A549 (cell line): ENCODE data around the gene SORCS2. TPM values are rescaled to one million over a fixed set of nuclear protein-coding genes. Genes with fewer than 3 reads are reported as not detected.

Experiments used
- ATAC-seq, 2 experiments: fragments of 200-7000 bp in 1 of 2; fragments of >200 bp in 1 of 2; cut with Nextera tagmentation in 1 of 2; cut with Tn5 transposase in 1 of 2; 3 replicates each; pipeline versions ENCODE4 v1.8.0 to v1.9.1; 2018 to 2020; ENCODE audit warnings: mild to moderate bottlenecking in 1 of 2, moderate library complexity in 1 of 2
- CTCF ChIA-PET: fragments of 300-600 bp; sonication (Branson Sonifier 250); formaldehyde crosslinking; extraction: SDS; loops from one replicate; lab custom pipeline; 2021; ENCODE audit warnings: antibody characterized with exemption, inconsistent platforms; lab: Yijun Ruan, JAX
- POLR2A ChIA-PET: fragments of 350-600 bp; formaldehyde crosslinking; extraction: SDS; loops from one replicate; lab custom pipeline; 2021; ENCODE audit warnings: antibody characterized with exemption, inconsistent platforms; lab: Yijun Ruan, JAX
- DNase-seq, 2 experiments: peaks; one replicate each; pipeline versions ENCODE4 v3.0.0 to v3.0.0-alpha.2; 2011 to 2016; ENCODE audit warnings: low read depth in 1 of 2, low spot score in 1 of 2
- FAIRE-seq: peaks from 2 replicates; lab custom pipeline; 2011; peaks lifted over from hg19 to GRCh38; lab: Jason Lieb, UNC
- H3K27ac ChIP-seq, 2 experiments: fragments of >200 bp; sonication (Bioruptor Twin); formaldehyde crosslinking; 3 replicates each; pipeline ENCODE4 v1.5.1; 2016 to 2017
- H3K4me1 ChIP-seq: fragments of >200 bp; sonication (Bioruptor Twin); formaldehyde crosslinking; 3 replicates; pipeline ENCODE4 v1.6.1; 2016
- H3K4me2 ChIP-seq: fragments of >200 bp; sonication (Bioruptor Twin); formaldehyde crosslinking; 3 replicates; pipeline ENCODE4 v1.6.1; 2016
- H3K4me3 ChIP-seq: fragments of >200 bp; sonication (Bioruptor Twin); formaldehyde crosslinking; 3 replicates; pipeline ENCODE4 v1.5.1; 2016
- H3K9me3 ChIP-seq: fragments of >200 bp; sonication (Bioruptor Twin); formaldehyde crosslinking; 3 replicates; pipeline ENCODE4 v1.6.1; 2016
- ATOH8 ChIP-seq: fragments of 250-450 bp; sonication (Bioruptor Pico); IDR thresholded peaks from 2 replicates; pipeline ENCODE4 v1.5.0; 2020; ENCODE audit warnings: low read depth, mild to moderate bottlenecking, moderate library complexity
- BHLHE40 ChIP-seq: IDR thresholded peaks from 2 replicates; pipeline ENCODE4 v1.6.1; 2012; ENCODE audit warnings: low read depth, low read length, inconsistent platforms
- CBX8 ChIP-seq: fragments of 200-600 bp; sonication (generic); IDR thresholded peaks from 2 replicates; pipeline ENCODE4 v1.6.1; 2016
- CHD4 ChIP-seq: fragments of 200-600 bp; sonication (generic); IDR thresholded peaks from 2 replicates; pipeline ENCODE4 v1.6.1; 2016; ENCODE audit warnings: antibody characterized with exemption, mild to moderate bottlenecking, borderline replicate concordance
- EHF ChIP-seq: fragments of 250-450 bp; sonication (Bioruptor Pico); IDR thresholded peaks from 2 replicates; pipeline ENCODE4 v1.5.0; 2020; ENCODE audit warnings: mild to moderate bottlenecking
- ELK1 ChIP-seq: fragments of 150-350 bp; IDR thresholded peaks from 2 replicates; pipeline ENCODE4 v1.6.1; 2014; ENCODE audit warnings: low read depth, mild to moderate bottlenecking, low read length
- HDAC2 ChIP-seq: fragments of 200-600 bp; sonication (generic); IDR thresholded peaks from 2 replicates; pipeline ENCODE4 v1.6.1; 2016
- HEYL ChIP-seq: fragments of 250-450 bp; sonication (Bioruptor Pico); IDR thresholded peaks from 2 replicates; pipeline ENCODE4 v1.8.0; 2021; ENCODE audit warnings: mild to moderate bottlenecking, moderate library complexity
- HMGXB4 ChIP-seq: fragments of 250-450 bp; sonication (Bioruptor Pico); IDR thresholded peaks from 2 replicates; pipeline ENCODE4 v1.5.0; 2021; ENCODE audit warnings: mild to moderate bottlenecking, moderate library complexity, borderline replicate concordance
- HOXB13 ChIP-seq: fragments of 250-450 bp; sonication (Bioruptor Pico); IDR thresholded peaks from 2 replicates; pipeline ENCODE4 v1.5.0; 2020; ENCODE audit warnings: low read depth, mild to moderate bottlenecking, moderate library complexity
- HOXB5 ChIP-seq: fragments of 250-450 bp; sonication (Bioruptor Pico); IDR thresholded peaks from 2 replicates; pipeline ENCODE4 v1.5.0; 2020; ENCODE audit warnings: mild to moderate bottlenecking, moderate library complexity
- JUN ChIP-seq, 2 experiments: fragments of >200 bp; sonication (Bioruptor Twin); formaldehyde crosslinking; IDR thresholded peaks; 2 replicates in 1 of 2; 3 replicates in 1 of 2; pipeline ENCODE4 v1.6.1; 2016 to 2017
- MAZ ChIP-seq: fragments of 150-350 bp; IDR thresholded peaks from 2 replicates; pipeline ENCODE4 v1.6.1; 2014; ENCODE audit warnings: antibody characterized with exemption, low read depth, low read length, borderline replicate concordance
- NR3C1 ChIP-seq: fragments of >200 bp; sonication (Bioruptor Twin); formaldehyde crosslinking; IDR thresholded peaks from 3 replicates; pipeline ENCODE4 v1.6.1; 2017
- RAD21 ChIP-seq, 2 experiments: fragments of >200 bp in 1 of 2; sonication (Bioruptor Twin) in 1 of 2; formaldehyde crosslinking in 1 of 2; IDR thresholded peaks in 1 of 2; conservative IDR thresholded peaks in 1 of 2; 2 replicates in 1 of 2; 3 replicates in 1 of 2; pipeline ENCODE4 v1.6.1; 2012 to 2018; ENCODE audit warnings: inconsistent platforms in 1 of 2
- RARB ChIP-seq: fragments of 250-450 bp; sonication (Bioruptor Pico); IDR thresholded peaks from 2 replicates; pipeline ENCODE4 v1.8.0; 2021; ENCODE audit warnings: mild to moderate bottlenecking, moderate library complexity
- RFX5 ChIP-seq: fragments of 450-650 bp; IDR thresholded peaks from 2 replicates; pipeline ENCODE4 v1.7.1; 2014; ENCODE audit warnings: antibody characterized with exemption, mild to moderate bottlenecking, moderate library complexity
- WGBS: methylation state at CpG from one replicate; pipeline ENCODE4 v1.1.6; 2017; ENCODE audit errors: missing lambda C conversion rate; 5-methylcytosine and 5-hydroxymethylcytosine counted together
- polyA plus RNA-seq, 4 experiments: library from polyadenylated mRNA; depleted of rRNA in 3 of 4; stranded (reverse); fragments of >200 nt; fragmentation: RNase III in 1 of 4; extraction: RNeasy Plus Mini Kit Qiagen cat#74134 plus additional on column Dnase treatment in 1 of 4; gene quantifications; 2 replicates in 3 of 4; 3 replicates in 1 of 4; pipeline ENCODE4 v1.2.3, GENCODE V29; 2011 to 2017
- TF ChIP-seq, protein P1 (sequence below): IDR thresholded peaks from 2 replicates; pipeline ENCODE4 v1.6.1; 2012
- TF ChIP-seq, protein P2 (sequence below): fragments of >200 bp; sonication (Bioruptor Twin); formaldehyde crosslinking; IDR thresholded peaks from 3 replicates; pipeline ENCODE4 v1.6.1; 2016

SORCS2 gene
- polyA plus RNA-seq, 2 of the 4 experiments (the other 2 are of a cell fraction), result 1.4 to 4.6 TPM

DNA sequence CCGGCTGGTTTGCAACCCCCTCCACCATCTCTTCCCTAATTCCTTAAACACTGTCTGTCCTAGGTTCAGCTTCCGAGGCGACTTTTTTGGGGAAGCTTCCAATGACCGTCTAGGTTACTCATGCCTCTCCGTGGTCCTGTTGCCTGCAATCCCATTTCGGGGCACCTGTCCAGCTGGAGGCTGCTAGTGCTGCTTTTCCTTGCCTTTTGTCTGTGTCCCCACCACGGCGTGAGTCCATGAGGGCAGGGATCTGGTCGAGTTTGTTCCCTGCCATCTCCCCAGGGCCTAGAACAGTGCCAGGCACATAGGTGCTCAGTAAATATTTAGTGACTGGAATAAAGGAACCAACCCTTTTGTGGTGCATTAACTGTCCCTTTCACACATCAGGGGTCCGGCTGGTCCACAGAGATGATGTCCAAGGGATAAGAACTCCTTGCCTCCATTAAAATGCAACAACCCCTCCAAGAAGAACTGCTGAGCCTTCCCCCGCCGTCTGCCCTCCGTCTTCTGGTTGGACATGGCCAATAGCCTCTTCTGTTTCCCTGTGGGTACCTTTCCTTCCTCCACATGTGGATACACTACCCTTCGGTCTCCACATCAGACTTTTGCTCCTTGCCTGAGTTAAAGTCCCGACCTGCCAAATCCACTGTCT is 5.7 kb upstream of the SORCS2 start:
- H3K27ac ChIP-seq, result no peak overlapping the region
- ATAC-seq, result no peak
- no peak for TF ChIP-seq CBX8
- no peak for TF ChIP-seq BHLHE40
- TF ChIP-seq, protein P1, sequence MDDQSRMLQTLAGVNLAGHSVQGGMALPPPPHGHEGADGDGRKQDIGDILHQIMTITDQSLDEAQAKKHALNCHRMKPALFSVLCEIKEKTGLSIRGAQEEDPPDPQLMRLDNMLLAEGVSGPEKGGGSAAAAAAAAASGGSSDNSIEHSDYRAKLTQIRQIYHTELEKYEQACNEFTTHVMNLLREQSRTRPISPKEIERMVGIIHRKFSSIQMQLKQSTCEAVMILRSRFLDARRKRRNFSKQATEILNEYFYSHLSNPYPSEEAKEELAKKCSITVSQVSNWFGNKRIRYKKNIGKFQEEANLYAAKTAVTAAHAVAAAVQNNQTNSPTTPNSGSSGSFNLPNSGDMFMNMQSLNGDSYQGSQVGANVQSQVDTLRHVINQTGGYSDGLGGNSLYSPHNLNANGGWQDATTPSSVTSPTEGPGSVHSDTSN, result no peak
- TF ChIP-seq HOXB5, result no peak
- TF ChIP-seq ELK1, result no peak
- TF ChIP-seq MAZ, result no peak
- TF ChIP-seq RARB (CRISPR knock-in tag), result no peak
- TF ChIP-seq, all 56 proteins: peak for 0
- Histone ChIP-seq H3K4me2 (no peak overlapping the region), H3K4me3 (no peak overlapping the region), H3K4me1 (no peaks in the 10 kb centered on the region), H3K9me3 (no peaks in the 10 kb centered on the region)
- DNase-seq (no peak), FAIRE-seq (no peak)
- 36% methylated on average over 13 of the region's 15 CpGs for WGBS
- ChIA-PET CTCF (interaction anchor here (1.6 kb wide), 1 partner anchor 110 kb away, joined by 5 read pairs; no protein-coding TSS in a partner anchor), POLR2A (no interaction called here)

DNA sequence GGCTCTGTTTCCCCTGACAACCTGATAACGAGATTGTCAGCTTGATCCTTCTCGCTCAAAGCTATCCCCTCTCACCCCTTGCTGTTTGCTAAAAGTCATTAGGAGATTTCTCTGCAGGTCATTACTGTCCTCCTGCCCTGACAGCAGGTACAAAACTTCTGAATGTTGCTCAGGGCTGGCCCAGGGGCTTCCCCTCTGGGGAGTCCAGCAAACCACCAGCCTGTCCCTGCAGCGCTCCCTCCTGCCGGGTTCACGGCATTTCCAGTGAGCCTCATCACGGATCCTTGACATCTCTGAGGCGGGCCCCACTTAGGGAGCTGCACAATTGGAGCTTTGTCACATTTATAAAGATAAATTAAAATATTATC is 5.2 kb upstream of the SORCS2 start:
- ATAC-seq, result peak in 1 of 2 experiments; percentile 30; a peak in 1 of 6 replicates
- no peak for FAIRE-seq

GRCh38 chr4:7187691-7188090 is 4.6 kb upstream of the SORCS2 start:
- TF ChIP-seq HMGXB4, result no peak
- TF ChIP-seq NR3C1, result no peak
- TF ChIP-seq ATOH8 (CRISPR knock-in tag), result no peak
- no peak for TF ChIP-seq CBX8
- no peak for TF ChIP-seq BHLHE40
- TF ChIP-seq EHF (CRISPR knock-in tag), result no peak
- no peak for TF ChIP-seq HOXB13 (CRISPR knock-in tag)
- TF ChIP-seq HDAC2, result no peak
- no peak for TF ChIP-seq RFX5
- TF ChIP-seq, protein P2, sequence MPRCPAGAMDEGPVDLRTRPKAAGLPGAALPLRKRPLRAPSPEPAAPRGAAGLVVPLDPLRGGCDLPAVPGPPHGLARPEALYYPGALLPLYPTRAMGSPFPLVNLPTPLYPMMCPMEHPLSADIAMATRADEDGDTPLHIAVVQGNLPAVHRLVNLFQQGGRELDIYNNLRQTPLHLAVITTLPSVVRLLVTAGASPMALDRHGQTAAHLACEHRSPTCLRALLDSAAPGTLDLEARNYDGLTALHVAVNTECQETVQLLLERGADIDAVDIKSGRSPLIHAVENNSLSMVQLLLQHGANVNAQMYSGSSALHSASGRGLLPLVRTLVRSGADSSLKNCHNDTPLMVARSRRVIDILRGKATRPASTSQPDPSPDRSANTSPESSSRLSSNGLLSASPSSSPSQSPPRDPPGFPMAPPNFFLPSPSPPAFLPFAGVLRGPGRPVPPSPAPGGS, result no peak
- no peak for TF ChIP-seq RAD21 (conservative IDR thresholded peaks at IDR 0.05 in 1 of 2, IDR thresholded peaks at IDR 0.05 in 1 of 2)
- no peak for ATAC-seq
- DNase-seq, result no peak
- no peaks in the 10 kb centered on the region for H3K4me1 ChIP-seq
- no peak overlapping the region for H3K27ac ChIP-seq
- ChIA-PET CTCF (interaction anchor here (5.3 kb wide), 1 partner anchor 107 kb away, joined by 44 read pairs; no protein-coding TSS in a partner anchor), POLR2A (no interaction called here)
- FAIRE-seq, result no peak
- no peak overlapping the region for H3K4me3 ChIP-seq
- no peak overlapping the region for H3K4me2 ChIP-seq
- 57% methylated on average over 5 of the region's 7 CpGs for WGBS
- no peaks in the 10 kb centered on the region for H3K9me3 ChIP-seq

More for the DNA sequence above, 5.2 kb upstream of the SORCS2 start:
- no peaks in the 10 kb centered on the region for H3K9me3 ChIP-seq
- no peak overlapping the region for H3K4me3 ChIP-seq
- WGBS, result 41% methylated on average over 7 of the region's 7 CpGs
- H3K4me1 ChIP-seq, result no peaks in the 10 kb centered on the region
- CTCF ChIA-PET, result interaction anchor here (1.6 to 5.3 kb wide), 2 partner anchors 108 to 110 kb away, joined by 5 to 44 read pairs; no protein-coding TSS in a partner anchor
- POLR2A ChIA-PET, result no interaction called here
- no peak overlapping the region for H3K27ac ChIP-seq
- TF ChIP-seq HEYL (CRISPR knock-in tag) (no peak), JUN (IDR thresholded peaks at IDR 0.05) (no peak), RFX5 (no peak), CHD4 (no peak)
- TF ChIP-seq, all 56 proteins: peak for 0
- no peak for DNase-seq
- no peak overlapping the region for H3K4me2 ChIP-seq
